ENCODE data around the gene M6PR.
A peak's percentile ranks its signal among the peaks of the same experiment; 100 is the strongest.

The M6PR gene

GRCh38 chr12:8949342-8950220, at the start of gene M6PR:
Gene M6PR, minus strand, starts transcription at chr12:8949645. Its CDS starts 3,241 bp downstream, at chr12:8946404.
- DNase-seq: peak; percentile 100

GRCh38 chr12:8996682-8997405, 47.4 kb upstream of the M6PR start:
- DNase-seq: peak; percentile 65

GRCh38 chr12:8995021-8995775, 45.8 kb upstream of the M6PR start:
- DNase-seq: no peak

GRCh38 chr12:8993827-8994226, 44.4 kb upstream of the M6PR start:
- no peak for DNase-seq

GRCh38 chr12:8991371-8992345, 42.2 kb upstream of the M6PR start:
- peak; percentile 53 for DNase-seq

- DNase-seq: peak; percentile 60
Measured at GRCh38 chr12:8989413-8989812, 40.0 kb upstream of the M6PR start, which contains the start of gene KLRG1. Gene KLRG1, plus strand, starts transcription at chr12:8989546. Its CDS starts 90 bp downstream, at chr12:8989636.

GRCh38 chr12:8987685-8988084, 38.2 kb upstream of the M6PR start:
- DNase-seq: no peak

- DNase-seq: peak; percentile 22
Measured at GRCh38 chr12:8987163-8987562, 37.7 kb upstream of the M6PR start.

- DNase-seq: no peak
Measured at GRCh38 chr12:8985213-8985754, 35.8 kb upstream of the M6PR start.

- no peak for DNase-seq
Measured at GRCh38 chr12:8980137-8980536, 30.7 kb upstream of the M6PR start.

- no peak for DNase-seq
Measured at GRCh38 chr12:8970432-8970831, 21.0 kb upstream of the M6PR start.

- DNase-seq: no peak
Measured at GRCh38 chr12:8969861-8970411, 20.5 kb upstream of the M6PR start.

- DNase-seq: no peak
Measured at GRCh38 chr12:8968761-8969160, 19.3 kb upstream of the M6PR start.

- DNase-seq: no peak
Measured at GRCh38 chr12:8960176-8960575, 10.7 kb upstream of the M6PR start.

GRCh38 chr12:8958066-8958465, 8.6 kb upstream of the M6PR start:
- no peak for DNase-seq

- no peak for DNase-seq
Measured at GRCh38 chr12:8957561-8957960, 8.1 kb upstream of the M6PR start.

- DNase-seq: no peak
Measured at GRCh38 chr12:8956772-8957171, 7.3 kb upstream of the M6PR start.

- no peak for DNase-seq
Measured at GRCh38 chr12:8956073-8956472, 6.6 kb upstream of the M6PR start.

GRCh38 chr12:8953773-8954402, 4.4 kb upstream of the M6PR start:
- DNase-seq: peak; percentile 32

GRCh38 chr12:8951744-8952143, 2.3 kb upstream of the M6PR start:
- DNase-seq: peak; percentile 15

Measured in hematopoietic multipotent progenitor cell treated with erythropoietin and hydrocortisone succinate and interleukin-3 and kit ligand, for 6 days (in vitro differentiated cells).